MV-4-11 (cell line): ENCODE measurements around the gene USP14.

ENCODE experiments used
- DNase-seq: peaks from one replicate; lab custom pipeline; 2025; lab: John Stamatoyannopoulos, UW

Gene USP14

GRCh38 chr18:159933-160332, 1.6 kb downstream of the USP14 start:
- DNase-seq: no peak

DNA sequence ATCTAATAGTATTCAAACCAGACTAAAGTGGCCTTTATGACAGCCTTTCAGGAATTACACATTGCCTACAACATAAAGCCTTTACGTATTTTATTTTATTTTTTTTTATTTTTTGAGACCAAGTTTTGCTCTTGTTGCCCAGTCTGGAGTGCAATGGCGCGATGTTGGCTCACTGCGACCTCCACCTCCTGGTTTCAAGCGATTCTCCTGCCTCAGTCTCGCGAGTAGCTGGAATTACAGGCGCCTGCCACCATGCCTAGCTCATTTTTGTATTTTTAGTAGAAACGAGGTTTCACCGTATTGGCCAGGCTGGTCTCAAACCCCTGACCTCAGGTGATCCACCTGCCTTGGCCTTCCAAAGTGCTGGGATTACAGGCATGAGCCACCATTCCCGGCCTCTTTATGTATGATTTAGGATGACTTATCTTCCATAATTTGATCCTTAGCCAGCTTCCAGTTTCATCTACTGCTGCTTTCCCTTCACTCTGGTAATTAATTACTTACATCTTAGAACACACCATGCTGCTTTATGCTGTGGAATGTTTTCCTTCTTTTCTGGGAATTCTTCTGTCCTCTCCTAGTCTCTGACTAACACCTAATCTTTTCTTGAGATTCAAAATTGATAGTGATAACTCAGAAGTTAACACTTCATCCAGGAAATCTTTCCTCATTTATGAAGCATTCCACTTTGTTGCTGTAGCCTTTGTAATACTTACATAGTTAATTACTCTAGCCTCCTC, 2.6 kb downstream of the USP14 start:
- no peak for DNase-seq

GRCh38 chr18:172361-172760, 14.0 kb downstream of the USP14 start:
- no peak for DNase-seq

- no peak for DNase-seq
Measured at GRCh38 chr18:179499-179898, 21.1 kb downstream of the USP14 start.

DNA sequence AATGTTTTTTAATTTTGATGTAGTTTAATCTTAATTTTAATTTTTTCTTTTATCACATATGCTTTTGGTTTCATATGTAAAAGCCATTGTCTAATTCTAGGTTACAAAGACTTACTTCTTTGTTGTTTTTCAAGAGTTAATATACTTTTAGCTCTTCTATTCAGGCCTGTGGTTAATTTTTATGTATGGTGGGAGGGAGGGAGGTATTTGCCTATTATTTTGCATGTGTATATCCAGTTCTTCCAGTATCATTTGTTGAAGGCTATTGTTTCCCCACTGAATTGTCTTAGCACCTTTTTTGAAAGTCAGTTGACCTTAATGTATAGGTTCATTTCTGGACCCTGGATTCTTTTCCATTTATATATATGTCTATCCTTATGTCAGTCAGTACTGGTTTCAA, 23.4 kb downstream of the USP14 start:
- no peak for DNase-seq

DNA sequence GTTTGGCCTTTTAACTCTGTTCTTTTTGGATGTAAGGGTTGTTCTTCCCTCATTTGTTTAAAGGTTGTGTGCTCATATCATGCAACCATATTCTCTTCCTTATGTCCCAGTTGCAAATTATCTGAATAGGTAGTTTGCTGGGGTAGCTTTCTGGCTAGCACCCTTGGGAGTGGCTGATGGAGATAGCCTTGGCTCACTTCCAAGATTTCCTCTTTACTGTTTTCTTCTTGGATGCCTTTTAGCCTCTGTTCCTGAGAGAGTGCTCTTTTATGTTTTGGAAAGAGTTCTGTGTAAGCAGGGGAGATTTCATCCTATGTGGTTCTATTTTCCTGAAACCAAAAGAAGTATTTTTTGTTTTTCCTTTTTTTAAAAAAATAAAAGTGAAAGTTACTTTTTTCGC, 25.4 kb downstream of the USP14 start:
- DNase-seq: no peak

DNA sequence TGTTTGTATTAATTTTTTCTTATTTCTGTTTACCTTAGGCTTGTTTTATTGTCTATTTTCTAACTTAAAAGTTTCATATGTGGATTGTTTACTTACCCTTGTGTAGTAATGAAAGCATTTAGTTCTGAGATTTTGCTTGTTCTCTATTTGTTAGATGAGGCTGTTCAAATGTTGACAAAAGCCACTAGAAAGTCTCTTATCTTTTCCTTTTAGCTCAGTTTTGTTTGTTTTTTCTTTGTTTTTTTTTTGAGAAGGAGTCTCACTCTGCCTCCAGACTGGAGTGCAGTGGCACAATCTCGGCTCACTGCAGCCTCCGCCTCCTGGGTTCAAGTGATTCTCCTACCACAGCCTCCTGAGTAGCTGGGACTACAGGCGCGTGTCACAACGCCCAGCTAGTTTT, 30.9 kb downstream of the USP14 start:
- DNase-seq: no peak

DNA sequence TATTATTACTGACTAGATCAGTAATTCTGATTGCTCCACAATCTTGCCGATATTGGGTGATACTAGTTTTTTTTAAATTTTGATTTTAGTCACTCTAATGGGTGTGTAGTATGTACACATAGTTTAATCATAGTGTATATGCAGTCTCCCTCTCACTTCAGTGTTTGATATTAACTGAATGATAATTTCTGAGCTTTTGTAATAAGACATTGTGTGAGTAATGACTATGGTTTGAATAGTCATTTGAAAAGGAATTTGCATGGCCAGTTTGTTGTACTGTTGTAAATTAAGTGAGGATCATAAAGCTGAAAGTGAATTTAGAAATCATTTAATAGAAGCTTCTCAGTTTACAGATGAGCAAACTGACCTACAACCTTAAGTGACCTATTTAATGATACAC, 33.4 kb downstream of the USP14 start:
- no peak for DNase-seq

DNA sequence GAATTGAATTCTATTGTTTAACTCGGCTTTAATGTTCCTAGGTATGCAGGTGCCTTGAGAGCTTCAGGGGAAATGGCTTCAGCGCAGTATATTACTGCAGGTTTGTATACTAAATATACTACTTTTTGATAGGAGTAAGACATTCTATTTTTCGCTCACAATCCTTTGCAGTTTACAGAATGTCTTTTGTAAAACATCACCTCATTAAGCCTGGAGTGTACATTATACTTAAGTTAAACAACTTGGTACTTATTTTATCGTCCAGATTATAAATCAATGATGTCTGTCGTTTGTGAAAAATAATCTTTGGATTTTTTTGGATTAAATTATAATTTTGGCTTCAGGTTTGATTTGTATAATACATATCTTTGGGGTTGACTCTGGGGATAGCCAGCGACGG, 34.4 kb downstream of the USP14 start:
- DNase-seq: no peak

GRCh38 chr18:195651-196050, 37.3 kb downstream of the USP14 start:
- DNase-seq: no peak

GRCh38 chr18:199214-199613, 40.9 kb downstream of the USP14 start:
- no peak for DNase-seq

DNA sequence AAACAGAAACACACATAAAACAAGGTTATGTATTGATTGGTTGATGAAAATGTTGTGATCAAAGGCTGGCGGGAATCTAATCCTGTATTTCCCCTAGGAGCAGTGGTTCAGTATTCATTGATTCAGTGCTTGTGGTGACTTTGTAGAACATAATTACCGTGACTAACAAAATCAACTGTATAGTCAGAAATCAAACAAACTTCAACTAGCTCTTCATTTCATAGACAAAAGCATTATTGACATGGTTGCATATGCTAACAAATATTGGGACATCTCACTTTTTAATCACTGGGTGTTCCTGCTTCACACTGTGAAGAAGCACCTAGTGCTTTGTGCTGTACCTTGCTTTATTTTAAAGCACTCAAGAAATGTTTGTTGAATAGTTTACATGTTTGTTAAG, 41.4 kb downstream of the USP14 start:
- DNase-seq: no peak

DNA sequence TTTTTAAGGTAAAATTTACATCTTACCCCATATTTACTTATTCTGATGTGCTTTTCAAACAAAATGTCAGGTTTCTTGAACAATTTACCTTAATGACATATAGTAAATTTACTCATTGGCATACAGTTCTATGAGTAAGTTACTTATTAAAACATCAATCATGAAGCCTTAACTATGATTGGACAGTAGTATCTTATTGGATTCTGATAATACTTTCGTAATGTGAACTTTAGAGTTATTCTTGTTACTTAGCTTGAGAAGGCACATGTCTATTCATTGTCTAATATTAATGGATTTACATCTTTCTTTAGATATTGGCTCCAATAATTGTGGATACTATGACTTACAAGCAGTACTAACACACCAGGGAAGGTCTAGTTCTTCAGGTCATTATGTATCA, 51.7 kb downstream of the USP14 start:
- DNase-seq: no peak

- no peak for DNase-seq
Measured at GRCh38 chr18:210733-211132, 52.4 kb downstream of the USP14 start.

GRCh38 chr18:211582-211981, 53.2 kb downstream of the USP14 start:
- no peak for DNase-seq

DNA sequence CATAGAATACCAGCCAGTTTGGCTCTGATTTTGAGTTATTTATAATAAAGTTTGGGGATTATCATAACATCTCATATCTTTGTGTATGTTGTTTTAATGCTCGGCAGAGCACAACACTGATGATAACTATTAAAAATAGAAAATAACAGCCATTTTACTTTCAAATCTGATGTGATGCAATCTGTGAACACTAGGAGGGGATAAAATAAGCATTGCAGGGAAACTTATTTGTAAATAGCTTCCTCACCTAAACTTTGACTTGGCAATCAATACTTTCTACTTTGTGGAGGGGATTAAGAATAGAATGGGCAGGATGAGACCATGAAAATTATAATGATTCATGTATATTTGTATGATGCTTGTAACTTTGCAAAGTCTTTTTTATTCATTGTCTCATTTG, 54.4 kb downstream of the USP14 start:
- DNase-seq: no peak

DNA sequence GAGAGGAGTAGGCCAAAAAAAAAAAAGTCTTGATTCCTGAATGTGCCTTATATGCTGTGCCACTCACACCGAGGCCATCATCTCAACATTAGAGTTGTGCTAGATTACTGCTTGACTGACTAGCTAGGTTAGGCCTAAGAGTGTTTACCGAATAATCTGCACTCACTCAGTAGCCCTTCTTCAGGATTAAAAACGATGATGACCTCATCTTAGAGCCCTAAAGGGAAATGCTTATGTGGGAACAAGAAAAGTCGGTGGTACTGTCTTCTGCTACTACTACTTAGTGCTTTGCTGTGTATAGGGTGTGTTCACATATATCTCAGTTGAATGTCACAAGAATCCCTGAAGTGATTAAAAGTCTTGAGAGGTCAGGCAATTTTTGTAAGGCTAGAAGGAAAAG, 55.1 kb downstream of the USP14 start:
- no peak for DNase-seq

- DNase-seq: no peak
Measured at GRCh38 chr18:213966-214365, 55.6 kb downstream of the USP14 start.

- no peak for DNase-seq
Measured at GRCh38 chr18:215448-216010, 57.2 kb downstream of the USP14 start.

GRCh38 chr18:217532-218336, 59.4 kb downstream of the USP14 start:
- DNase-seq: no peak

- no peak for DNase-seq
Measured at GRCh38 chr18:220708-221107, 62.4 kb downstream of the USP14 start.

DNA sequence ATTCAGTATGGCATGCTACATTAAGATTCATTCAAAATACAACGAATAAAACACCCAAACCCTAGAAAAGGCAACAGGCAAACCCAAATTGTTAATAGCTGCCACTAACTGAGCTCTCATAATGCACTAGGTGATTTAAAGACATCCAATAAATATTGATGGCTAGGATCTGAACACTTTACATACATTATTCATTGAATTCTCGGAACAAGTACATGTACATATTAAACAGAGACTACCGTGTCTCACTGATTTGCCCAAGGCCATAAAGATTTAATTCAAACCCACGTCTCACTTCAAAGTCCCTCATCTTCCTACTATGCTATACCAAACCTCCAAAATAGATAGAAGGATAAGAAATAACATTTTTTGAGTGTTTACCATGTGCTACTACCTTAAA, 67.4 kb downstream of the USP14 start:
- no peak for DNase-seq

DNA sequence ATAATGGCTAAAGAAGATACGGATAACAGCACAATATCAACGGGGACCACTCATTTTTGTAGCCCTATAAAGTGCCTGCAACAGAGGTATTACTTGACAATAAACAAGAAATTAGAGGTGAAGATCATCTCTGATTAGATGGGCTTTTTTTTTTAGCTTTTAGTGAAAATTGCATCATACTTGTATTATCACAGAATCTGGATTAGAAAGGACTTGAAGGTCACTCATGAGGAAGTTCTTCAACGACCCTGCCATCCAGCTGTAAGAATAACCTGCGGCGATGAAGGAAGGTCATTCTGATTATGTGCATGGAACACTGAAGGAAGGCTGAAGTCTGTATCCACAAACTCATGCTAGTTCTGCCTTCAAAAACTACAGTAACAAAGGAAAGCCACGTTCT, 69.0 kb downstream of the USP14 start:
- DNase-seq: no peak
